Measurements from ENCODE around the gene ICA1.

ICA1 gene

GRCh38 chr7:8135417-8135816 lies 126.5 kb downstream of the ICA1 start:
- TF ChIP-seq, protein P1, sequence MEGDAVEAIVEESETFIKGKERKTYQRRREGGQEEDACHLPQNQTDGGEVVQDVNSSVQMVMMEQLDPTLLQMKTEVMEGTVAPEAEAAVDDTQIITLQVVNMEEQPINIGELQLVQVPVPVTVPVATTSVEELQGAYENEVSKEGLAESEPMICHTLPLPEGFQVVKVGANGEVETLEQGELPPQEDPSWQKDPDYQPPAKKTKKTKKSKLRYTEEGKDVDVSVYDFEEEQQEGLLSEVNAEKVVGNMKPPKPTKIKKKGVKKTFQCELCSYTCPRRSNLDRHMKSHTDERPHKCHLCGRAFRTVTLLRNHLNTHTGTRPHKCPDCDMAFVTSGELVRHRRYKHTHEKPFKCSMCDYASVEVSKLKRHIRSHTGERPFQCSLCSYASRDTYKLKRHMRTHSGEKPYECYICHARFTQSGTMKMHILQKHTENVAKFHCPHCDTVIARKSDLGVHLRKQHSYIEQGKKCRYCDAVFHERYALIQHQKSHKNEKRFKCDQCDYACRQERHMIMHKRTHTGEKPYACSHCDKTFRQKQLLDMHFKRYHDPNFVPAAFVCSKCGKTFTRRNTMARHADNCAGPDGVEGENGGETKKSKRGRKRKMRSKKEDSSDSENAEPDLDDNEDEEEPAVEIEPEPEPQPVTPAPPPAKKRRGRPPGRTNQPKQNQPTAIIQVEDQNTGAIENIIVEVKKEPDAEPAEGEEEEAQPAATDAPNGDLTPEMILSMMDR (IDR thresholded peaks at IDR 0.05; ENCODE audit: low read depth, low read length, missing control alignments): no peak

DNA sequence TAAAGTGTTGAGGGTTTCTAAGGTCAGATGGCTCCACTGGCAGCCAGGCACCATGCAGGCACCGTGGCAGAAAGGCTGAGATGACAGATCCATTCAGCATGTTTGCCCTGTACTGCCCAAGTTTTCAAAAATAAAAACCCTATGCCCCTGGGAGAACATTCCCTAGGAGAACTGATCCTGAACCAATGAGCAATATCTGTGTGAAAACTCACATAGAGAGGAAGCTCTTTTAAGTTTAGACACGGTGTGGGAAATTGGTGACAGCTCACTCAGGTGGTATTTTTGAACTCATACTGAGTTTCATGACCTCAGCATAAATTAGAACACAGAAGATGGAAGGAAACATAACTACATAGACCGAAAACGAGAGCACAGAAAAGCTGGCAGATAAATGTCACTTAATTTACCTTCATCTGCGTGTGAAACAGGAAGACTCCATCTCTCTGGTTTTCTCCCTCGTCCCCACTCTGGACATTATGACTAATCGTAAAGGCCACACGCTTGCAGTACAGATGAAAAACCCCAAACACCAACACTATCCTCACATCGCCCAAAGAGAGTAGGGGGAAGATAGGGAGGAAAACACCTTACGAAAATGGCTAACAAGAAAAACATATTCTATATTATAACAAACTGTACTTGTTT lies 127.8 kb downstream of the ICA1 start:
- no peak for DNase-seq (ENCODE audit: extremely low read depth, low read depth)

More at GRCh38 chr7:8135417-8135816, 126.5 kb downstream of the ICA1 start:
- DNase-seq (ENCODE audit: extremely low read depth, low read depth): no peak
- H3K4me3 ChIP-seq (replicated peaks; ENCODE audit: low read depth, low read length): no peak overlapping the region

GRCh38 chr7:8133188-8133848 lies 128.6 kb downstream of the ICA1 start:
- no peak for DNase-seq (ENCODE audit: extremely low read depth, low read depth)
- TF ChIP-seq, protein P1 (IDR thresholded peaks at IDR 0.05; ENCODE audit: low read depth, low read length, missing control alignments): no peak
- no peak overlapping the region for H3K4me3 ChIP-seq (replicated peaks; ENCODE audit: low read depth, low read length)

More for the DNA sequence above, 127.8 kb downstream of the ICA1 start:
- H3K4me3 ChIP-seq (replicated peaks; ENCODE audit: low read depth, low read length): no peak overlapping the region
- TF ChIP-seq, protein P1 (IDR thresholded peaks at IDR 0.05; ENCODE audit: low read depth, low read length, missing control alignments): no peak

DNA sequence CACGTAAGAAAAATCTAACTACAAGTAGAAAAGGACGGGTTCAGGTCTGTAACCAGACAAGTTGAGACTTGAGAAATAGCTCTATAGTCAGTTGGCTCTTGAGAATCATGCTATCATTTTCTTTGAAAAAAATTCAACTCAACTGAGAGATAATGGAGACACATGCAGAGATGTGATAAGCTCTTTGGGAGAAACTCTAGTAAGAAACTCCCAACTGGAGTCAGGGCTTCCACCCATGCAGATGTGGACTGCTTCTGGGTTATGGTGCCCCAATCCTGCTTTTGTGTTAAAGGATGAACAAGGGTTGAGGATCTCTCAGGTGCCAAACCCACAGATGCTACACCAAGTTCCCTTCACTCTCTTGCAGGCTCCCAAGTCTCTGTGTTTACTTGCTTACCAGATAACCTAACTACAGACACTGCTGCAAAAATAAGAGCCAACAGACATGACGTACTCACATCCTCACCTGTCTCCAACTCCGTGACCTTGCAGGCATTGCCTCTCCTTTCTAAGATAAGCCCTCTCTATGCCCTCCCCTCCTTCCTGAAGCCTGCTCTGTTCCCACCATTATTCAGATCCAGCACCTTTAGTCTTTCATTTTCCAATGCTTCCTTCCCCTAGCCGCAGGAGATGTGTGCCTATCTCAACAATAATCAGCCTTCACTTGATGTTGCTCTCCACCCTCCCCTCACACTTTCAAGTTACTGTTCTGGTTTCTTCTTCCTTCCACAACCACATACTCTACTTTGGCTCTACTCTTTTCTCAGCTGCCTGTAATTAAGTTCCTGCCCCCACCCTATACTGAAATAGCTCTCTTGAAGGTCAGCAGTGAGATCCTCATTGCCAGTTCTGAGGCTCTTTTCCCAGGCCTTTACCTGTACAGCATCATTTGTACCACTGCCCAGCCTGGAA lies 130.0 kb downstream of the ICA1 start:
- no peak overlapping the region for H3K4me3 ChIP-seq (replicated peaks; ENCODE audit: low read depth, low read length)
- TF ChIP-seq, protein P1 (IDR thresholded peaks at IDR 0.05; ENCODE audit: low read depth, low read length, missing control alignments): no peak
- DNase-seq (ENCODE audit: extremely low read depth, low read depth): no peak

DNA sequence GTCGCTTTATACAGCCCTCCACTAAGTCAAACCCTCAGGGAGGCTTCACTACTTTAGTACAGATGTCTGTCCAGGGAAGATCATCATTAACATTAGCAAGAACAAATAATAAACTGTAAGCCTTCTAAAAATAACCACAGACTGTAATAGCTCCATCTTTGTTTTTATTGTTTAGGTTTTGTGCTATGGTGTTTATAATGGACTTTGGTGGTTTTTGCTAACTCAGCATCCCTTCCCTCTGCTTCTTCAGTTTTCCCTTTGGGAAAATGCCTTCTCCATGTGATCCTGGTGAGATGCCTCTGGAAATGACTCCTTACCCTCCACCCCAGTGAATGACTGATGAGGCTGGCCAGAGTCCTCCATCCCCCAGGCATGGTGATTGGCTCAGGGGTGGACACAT lies 131.3 kb downstream of the ICA1 start:
- no peak for DNase-seq (ENCODE audit: extremely low read depth, low read depth)
- no peak overlapping the region for H3K4me3 ChIP-seq (replicated peaks; ENCODE audit: low read depth, low read length)
- TF ChIP-seq, protein P1 (IDR thresholded peaks at IDR 0.05; ENCODE audit: low read depth, low read length, missing control alignments): no peak

- no peak overlapping the region for H3K4me3 ChIP-seq (replicated peaks; ENCODE audit: low read depth, low read length)
- TF ChIP-seq, protein P1 (IDR thresholded peaks at IDR 0.05; ENCODE audit: low read depth, low read length, missing control alignments): no peak
- DNase-seq (ENCODE audit: extremely low read depth, low read depth): no peak
Observed at GRCh38 chr7:8129318-8129659, 132.7 kb downstream of the ICA1 start.

Measured in HFF-Myc (cell line).